ENCODE data around the gene ERICH6.

The ERICH6 gene

DNA sequence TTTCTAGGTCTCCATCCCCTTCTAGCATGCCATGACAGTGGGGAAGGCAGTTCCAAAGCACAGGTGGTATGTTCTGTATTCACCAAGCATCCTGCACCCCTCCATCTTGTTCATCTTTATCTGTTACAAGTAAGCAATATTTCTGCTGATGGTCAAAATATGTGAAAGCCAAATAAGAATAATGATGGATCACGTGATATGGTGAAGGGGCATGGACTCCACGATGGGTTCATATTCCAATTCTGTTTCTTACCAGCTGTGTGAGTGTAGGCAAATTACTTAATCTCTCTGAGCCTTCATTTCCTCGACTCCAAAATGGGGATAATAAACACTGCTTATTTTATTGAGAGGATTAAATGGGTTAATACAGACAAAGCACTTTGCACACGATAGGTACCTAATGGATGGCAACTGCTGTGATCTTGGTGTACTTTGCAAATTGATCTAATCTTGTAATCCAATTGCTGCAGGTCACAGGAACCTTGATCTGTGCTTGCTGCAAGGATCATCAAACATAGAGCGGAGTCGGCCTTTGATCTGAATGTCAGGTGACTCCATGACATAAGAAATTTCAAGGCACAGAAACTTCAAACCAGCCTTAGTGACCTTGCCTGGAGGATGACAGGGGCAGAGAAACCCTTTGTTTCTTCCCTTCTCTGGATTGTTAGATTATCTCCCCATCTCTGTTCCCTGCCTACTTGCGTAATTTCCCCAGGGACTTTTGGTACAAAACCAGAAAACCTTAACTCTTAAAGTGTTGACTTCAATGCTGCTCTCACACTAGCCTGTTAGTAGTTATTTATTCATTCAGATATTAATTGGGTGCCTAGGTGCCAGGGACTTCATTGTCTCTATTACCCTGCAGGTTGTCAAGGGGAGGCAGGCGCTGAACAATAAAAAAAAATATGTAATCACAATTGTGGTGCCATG is 33.4 kb upstream of the ERICH6 start:
- DNase-seq = no peak

DNA sequence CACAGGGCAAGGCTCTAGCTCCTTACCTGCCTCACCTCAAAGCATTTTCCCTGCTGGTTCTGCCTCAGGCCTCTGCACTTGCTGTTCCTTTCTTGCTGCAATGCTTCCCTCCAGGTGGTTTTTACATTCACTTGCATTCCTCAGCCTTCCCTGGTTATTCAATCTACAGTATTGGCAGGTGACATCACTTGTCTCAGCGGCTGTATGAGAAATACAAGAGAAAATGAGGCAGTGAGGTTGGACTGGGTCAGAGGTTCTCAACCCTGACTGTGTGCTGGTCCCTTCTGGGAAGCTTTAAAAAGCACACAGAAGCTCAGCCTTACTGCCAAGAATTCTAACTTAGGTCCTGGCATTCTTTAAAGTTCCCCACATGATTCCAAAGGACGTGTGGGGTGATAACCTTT is 32.6 kb upstream of the ERICH6 start:
- DNase-seq = no peak

- DNase-seq = no peak
These were observed 31.0 kb upstream of the ERICH6 start for GRCh38 chr3:150734795-150735119.

DNA sequence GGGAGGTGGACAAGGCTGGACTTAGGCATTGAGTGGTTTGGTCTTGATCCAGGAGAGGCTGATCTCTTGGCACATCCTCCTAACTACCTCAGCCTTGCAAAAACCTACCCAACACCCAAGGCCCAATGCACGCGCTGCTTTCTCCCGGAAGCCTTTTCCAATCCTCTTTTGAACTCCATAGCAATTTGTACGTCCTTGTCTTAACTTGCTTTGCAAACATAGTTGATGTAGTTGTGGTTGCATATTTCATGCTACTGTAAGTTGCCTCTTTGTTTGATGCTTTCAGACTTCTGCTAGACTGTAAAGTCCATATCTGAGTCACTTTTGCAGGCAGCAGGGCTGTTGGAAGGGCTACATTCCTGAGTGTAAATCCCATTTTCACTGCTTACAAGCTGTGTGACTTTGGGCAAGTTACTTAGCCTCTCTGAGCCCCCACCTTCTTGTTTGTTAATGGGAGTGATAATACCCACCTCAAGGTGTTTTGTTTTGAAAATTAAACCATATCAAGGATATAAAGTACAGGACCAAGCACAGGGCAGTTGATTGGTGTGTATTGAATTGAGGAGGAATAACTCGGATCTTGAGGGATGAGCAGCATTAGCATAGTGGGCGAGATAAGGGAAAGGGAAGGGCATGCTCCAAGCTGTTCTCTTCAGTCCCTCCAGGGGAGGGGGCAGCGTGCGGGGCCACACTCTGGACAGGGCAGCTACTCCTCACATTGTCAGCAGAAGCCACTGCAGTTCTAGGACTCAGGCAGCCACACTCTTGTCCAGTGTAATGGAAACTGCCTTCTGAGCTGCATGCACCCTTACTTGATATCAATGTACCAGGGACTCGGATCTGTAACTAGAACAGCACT is 30.4 kb upstream of the ERICH6 start:
- DNase-seq = no peak

- DNase-seq = peak in 1 of 5 experiments; percentile 57
These were observed 29.7 kb upstream of the ERICH6 start for GRCh38 chr3:150733373-150733935.

GRCh38 chr3:150729682-150730360 is 26.1 kb upstream of the ERICH6 start:
- DNase-seq = no peak

DNA sequence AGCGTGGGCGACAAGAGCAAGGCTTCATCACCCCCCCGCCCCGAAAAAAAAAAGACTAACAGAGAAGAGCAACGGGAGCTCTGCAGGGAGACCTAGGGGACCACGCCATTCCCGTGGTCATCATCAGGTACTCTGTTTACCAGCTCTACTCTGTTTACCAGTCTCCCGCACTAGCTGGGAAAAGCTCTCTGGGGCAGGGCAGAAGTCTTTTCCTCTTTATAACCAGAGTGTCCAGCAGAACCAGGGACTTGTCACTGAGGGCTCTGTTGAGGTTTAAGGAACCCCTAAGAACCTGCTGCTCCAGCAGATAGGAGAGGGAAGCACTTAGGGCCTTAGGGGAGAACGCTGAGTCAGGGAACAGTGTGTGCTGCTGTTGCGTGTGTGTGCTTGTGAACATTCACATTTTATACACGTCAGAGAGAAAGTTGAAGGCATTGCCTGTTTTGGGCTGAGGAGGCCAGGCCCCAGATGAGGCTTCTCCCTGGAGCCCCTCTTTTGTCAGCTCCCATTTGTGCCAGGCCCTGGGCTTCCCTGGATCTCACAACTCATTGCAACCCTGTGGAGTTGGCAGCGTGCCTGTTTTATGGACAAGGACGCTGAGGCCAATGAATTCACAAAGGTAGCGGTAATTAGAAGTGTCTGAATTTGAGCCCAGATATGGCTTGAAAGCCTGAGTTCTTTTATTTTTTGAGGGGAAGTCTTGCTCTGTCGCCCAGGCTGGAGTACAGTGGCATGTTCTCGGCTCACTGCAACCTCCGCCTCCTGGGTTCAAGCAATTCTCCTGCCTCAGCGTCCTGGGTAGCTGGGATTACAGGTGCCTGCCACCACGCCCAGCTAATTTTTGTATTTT is 24.2 kb upstream of the ERICH6 start:
- DNase-seq = no peak

GRCh38 chr3:150725548-150725947 is 21.8 kb upstream of the ERICH6 start:
- DNase-seq = no peak

DNA sequence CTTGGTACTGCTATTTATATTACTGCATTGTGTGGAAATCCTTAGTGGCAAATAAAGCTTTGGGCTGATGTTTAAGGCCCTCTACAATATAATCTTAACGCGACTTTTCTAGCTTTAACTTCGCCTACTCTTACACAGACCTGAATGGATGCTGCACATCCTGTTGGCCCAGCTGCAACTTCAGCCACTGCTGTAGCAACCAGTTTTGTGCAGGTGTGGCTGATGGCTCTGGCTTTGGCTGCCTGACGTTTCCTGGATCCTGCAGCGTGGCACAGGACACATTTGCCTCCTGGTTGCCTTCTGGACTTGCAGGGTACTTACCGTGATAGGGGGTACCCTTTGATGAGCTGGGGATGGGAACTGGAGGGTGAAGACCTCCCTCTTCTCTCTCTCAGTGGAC is 20.2 kb upstream of the ERICH6 start:
- DNase-seq = peak in 1 of 5 experiments; percentile 31

DNA sequence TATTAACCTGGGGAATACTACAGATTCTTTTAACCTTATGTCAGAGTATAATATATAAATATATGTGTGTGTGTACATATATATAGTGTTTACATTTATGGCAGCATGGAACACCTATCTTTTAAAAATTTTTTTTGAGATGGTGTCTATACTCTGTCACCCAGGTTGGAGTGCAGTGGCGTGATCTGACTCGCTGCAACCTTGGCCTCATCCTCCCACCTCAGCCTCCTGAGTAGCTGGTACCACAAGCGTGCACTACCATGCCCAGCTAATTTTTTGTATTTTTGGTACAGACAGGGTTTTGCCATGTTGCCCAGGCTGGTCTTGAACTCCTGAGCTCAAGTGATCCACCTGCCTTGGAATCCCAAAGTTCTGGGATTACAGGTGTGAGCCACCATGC is 18.5 kb upstream of the ERICH6 start:
- peak in 1 of 5 experiments; percentile 55 for DNase-seq

- peak in 2 of 5 experiments; percentile 42 to 80 for DNase-seq
These were observed 17.8 kb upstream of the ERICH6 start for GRCh38 chr3:150721285-150722130.

DNA sequence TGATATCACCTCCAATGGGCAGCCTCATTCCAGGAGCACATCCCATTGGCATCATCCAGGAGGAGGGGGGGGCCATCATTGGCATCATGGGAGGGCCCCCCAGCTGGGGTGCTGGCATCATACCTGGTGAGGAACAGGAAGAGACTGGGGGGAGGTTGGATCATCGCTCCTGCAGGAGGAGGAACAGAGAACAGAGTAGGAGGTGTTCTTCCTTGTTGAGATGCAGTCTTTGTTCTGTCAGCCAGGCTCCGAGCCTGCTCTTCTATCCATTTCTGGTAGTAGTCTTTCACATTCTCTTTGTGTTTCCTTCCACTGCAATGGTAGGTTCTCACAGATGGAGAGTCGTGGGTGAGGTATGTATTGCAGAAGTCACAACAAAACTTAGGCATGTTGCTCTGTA is 16.7 kb upstream of the ERICH6 start:
- no peak for DNase-seq

- DNase-seq = no peak
These were observed 6.4 kb upstream of the ERICH6 start for GRCh38 chr3:150710097-150710496.

DNA sequence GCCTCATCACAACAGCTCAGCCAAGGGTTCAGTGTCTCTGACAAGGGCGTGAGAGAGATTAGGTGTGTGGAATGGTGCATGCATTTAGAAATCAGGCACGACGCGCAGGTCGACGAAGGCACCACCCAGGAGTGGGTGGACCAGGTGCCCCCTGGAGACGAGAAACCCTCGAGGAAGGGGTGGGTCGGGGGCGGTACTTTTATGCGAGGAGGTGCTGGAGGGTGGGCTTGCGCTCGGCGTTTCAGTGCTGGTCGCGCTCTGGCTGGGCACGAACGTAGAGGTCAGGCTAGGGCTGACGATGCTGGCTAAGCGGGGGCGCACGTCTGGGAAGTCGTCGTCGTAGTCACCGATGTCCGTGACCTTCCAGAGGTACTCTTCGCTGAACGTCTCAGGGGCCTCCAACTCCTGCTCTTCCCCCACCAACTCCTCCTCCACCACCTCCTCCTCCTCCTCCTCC is 393 bp downstream of the ERICH6 start:
- DNase-seq = peak in 3 of 5 experiments; percentile 36 to 70 (median 45)

DNA sequence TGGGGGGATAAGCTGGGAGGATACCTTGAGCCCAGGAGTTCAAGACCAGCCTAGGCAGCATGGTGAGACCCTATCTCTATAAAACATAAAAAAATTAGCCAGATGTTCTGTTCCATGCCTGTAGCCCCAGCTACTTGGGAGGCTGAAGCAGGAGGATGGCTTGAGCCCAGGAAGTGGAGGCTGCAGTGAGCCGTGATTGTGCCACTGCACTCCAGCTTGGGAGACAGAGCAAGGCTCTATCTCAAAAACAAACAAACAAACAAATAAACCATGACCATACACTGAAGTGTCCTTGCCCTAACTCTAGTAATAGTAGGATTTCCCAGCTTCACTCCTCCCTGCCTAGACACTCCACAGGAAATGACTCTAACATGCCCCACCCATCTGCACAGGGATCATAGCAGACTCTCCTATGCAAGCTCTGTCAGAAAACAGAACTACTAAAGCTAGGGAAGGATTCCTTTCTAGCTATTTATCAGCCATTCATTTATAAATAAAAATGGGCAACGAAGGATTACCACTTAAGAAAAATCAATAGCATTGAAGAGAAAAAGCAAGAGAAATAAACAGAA is 4.6 kb downstream of the ERICH6 start:
- no peak for DNase-seq

GRCh38 chr3:150697646-150698045 is 6.1 kb downstream of the ERICH6 start:
- DNase-seq = no peak

DNA sequence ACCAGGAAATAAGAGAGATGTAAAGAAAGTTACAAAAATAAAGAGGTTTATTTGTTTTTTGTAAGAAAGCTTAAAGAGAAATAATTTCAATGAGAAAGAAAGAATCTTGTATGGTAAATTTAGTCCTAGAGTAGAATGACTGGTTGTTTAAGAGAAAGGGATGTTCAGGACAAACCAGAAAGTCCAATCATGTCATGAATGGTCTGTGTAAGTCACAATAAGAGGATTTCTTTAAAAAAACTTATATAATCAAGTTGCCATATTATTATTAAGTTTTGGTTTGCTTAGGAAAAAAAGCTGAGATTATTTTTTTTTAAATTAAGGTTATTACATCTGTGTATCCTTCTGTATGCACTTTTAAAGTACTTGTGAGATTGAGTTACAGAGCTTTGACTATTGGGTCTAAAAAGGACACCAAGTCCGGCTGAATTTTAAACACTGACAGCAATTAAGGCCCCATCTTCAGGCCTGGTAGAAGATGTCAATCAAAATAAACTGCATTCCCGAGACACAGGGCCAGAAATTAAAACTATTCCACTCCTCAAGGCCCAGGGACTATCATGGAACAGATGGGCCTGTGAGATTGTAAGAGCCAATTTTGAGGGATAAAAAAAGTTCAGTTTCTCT is 12.2 kb downstream of the ERICH6 start:
- no peak for DNase-seq

DNA sequence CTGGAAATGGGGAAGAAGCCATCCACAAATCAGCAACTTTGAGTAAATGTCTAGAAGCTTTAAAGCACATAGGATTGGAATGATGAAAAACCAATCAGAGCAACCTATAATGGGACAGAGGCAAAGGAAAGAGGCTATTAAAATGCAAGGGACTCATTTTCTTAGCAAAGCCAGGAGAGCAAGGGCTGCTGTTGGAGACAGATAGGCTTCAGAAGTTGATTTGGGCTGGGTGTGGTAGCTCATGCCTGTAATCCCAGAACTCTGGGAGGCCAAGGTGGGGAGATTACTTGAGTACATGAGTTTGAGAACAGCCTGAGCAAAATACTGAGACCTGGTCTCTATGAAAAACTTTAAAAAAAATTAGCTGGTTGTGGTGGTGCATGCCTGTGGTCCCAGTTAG is 16.1 kb downstream of the ERICH6 start:
- no peak for DNase-seq

- DNase-seq = no peak
These were observed 20.9 kb downstream of the ERICH6 start for GRCh38 chr3:150682824-150683223.

DNA sequence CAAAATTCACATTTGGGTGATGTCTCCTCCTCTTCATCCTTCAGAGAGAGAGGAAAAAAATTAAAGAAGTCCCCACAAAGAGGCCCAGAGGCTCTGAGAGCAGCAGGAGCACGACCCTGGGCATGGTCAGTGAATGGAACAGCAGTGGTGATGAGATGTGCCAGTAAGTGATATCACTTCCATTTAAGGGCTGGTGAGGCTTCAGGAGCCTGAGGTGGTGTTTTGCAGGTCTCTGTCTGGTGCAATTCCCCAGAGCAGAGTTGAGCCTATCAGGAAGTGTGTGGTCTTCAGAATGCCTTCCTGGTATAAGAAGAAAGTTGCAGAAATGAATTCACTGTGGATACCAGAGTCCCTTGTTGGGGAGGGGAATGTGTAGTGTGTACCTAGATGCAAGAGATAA is 21.4 kb downstream of the ERICH6 start:
- no peak for DNase-seq

Measured in T-helper 2 cell (primary cell).